ENCODE data around the gene CLSTN2.
A peak's percentile ranks its signal among the peaks of the same experiment; 100 is the strongest.

Gene CLSTN2

DNA sequence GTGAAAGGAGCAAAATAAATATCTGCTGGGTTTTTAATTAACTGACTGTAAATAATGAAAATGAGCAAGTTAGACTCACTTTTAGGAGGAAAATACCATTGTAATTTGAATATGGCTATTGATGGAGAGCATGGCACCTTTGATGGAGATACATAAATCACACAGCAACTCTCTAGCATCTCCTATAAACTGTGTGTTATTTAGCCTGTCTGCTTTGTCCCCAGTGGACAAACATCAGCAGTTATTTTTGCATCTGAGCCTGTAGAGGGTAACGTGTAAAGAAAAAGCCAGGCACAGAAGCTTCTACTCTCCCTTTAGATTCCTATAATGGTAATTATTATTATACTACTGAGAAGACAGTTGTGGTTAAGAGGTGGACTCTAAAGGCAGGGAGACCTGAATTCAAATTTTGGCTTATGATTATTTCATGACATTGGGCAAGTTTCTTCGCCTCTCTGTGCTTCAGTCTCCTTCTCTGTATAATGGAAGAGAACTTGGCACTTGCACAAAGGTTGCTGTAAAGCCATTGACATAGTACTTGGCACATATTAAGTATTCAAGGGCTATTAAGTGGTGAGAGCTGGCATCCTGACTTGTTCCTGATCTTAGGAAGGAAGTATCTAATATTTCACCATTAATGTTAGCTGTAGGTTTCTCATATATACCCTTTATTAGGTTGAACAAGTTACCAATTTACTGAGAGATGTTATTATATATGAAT, 453.4 kb downstream of the CLSTN2 start:
- Mint-ChIP-seq H3K27me3 (ENCODE audit: low read depth) (no peaks in the 10 kb centered on the region), H3K4me1 (peaks cover 51% of the 10 kb centered on the region), H3K36me3 (ENCODE audit: low read depth) (no peaks in the 10 kb centered on the region), H3K4me3 (no peak overlapping the region), H3K9me3 (peaks cover 3% of the 10 kb centered on the region), H3K27ac (peak overlapping the region; percentile 26 to 79 (median 64))
- TF ChIP-seq, protein P1, sequence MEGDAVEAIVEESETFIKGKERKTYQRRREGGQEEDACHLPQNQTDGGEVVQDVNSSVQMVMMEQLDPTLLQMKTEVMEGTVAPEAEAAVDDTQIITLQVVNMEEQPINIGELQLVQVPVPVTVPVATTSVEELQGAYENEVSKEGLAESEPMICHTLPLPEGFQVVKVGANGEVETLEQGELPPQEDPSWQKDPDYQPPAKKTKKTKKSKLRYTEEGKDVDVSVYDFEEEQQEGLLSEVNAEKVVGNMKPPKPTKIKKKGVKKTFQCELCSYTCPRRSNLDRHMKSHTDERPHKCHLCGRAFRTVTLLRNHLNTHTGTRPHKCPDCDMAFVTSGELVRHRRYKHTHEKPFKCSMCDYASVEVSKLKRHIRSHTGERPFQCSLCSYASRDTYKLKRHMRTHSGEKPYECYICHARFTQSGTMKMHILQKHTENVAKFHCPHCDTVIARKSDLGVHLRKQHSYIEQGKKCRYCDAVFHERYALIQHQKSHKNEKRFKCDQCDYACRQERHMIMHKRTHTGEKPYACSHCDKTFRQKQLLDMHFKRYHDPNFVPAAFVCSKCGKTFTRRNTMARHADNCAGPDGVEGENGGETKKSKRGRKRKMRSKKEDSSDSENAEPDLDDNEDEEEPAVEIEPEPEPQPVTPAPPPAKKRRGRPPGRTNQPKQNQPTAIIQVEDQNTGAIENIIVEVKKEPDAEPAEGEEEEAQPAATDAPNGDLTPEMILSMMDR (IDR thresholded peaks at IDR 0.05; ENCODE audit: unreplicated experiment in 3 of 3) = no peak

DNA sequence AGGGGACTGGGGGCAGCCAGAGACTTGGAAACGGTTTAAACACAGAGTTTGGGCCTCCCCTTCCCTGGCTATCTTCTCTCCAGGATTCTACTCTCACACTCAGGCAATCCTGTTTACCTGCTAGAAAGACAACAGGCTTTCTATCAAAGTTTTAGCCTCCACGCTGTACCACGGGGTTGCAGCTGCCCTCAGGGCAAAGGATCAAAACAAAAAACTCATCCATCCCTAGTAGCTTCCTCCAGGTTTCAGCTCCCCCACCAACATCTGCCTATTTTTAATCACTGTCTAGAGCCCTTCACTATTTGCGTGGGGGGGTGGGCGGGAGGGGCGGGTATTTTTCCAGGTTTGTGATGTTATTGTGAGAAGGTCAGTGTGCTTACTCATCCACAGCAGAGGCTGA, 456.1 kb downstream of the CLSTN2 start:
- TF ChIP-seq, protein P1 (IDR thresholded peaks at IDR 0.05; ENCODE audit: unreplicated experiment in 3 of 3) = no peak
- peaks cover 3% of the 10 kb centered on the region for H3K27me3 Mint-ChIP-seq (ENCODE audit: low read depth)
- no peak overlapping the region for H3K4me3 Mint-ChIP-seq

DNA sequence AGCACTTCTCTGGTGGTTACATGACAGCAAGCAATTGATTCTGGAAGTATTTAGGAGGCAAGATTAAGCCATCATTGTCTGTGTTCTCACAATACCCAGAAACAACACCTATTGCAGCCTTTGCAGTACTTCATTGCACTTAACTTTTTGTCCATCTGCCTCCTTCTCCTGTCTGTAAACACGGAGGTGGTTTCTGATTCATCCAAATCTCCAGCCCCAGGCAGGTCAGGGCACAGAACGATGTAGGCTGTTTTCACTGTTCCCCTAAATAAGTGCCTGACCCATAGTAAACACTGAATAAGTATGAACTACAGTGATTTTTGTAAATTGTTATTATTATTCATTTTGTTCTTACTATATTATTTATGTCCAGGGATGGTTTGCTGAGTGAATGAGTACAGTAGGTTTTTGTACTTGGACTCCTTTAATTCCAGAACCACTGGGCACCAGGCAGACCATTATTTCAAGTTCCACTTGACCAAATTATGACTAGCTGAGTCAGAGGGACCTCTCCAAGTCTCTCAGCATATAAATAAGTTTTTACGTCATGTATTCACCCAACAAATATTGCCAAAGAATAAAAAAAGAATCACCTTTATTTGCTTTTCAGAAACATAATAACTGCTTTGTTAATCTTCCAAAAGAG, 459.6 kb downstream of the CLSTN2 start:
- Mint-ChIP-seq H3K27ac (no peak overlapping the region), H3K27me3 (ENCODE audit: low read depth) (peaks cover 3% of the 10 kb centered on the region), H3K4me3 (no peak overlapping the region), H3K9me3 (peaks cover 3% of the 10 kb centered on the region), H3K4me1 (peaks cover 18% of the 10 kb centered on the region), H3K36me3 (ENCODE audit: low read depth) (no peaks in the 10 kb centered on the region)
- TF ChIP-seq, protein P1 (IDR thresholded peaks at IDR 0.05; ENCODE audit: unreplicated experiment in 3 of 3) = no peak

More for the DNA sequence above, 456.1 kb downstream of the CLSTN2 start:
- peaks cover 3% of the 10 kb centered on the region for H3K9me3 Mint-ChIP-seq
- peaks cover 38% of the 10 kb centered on the region for H3K4me1 Mint-ChIP-seq
- H3K36me3 Mint-ChIP-seq (ENCODE audit: low read depth) = no peaks in the 10 kb centered on the region
- H3K27ac Mint-ChIP-seq = peak overlapping the region; percentile 66 to 90 (median 88)

DNA sequence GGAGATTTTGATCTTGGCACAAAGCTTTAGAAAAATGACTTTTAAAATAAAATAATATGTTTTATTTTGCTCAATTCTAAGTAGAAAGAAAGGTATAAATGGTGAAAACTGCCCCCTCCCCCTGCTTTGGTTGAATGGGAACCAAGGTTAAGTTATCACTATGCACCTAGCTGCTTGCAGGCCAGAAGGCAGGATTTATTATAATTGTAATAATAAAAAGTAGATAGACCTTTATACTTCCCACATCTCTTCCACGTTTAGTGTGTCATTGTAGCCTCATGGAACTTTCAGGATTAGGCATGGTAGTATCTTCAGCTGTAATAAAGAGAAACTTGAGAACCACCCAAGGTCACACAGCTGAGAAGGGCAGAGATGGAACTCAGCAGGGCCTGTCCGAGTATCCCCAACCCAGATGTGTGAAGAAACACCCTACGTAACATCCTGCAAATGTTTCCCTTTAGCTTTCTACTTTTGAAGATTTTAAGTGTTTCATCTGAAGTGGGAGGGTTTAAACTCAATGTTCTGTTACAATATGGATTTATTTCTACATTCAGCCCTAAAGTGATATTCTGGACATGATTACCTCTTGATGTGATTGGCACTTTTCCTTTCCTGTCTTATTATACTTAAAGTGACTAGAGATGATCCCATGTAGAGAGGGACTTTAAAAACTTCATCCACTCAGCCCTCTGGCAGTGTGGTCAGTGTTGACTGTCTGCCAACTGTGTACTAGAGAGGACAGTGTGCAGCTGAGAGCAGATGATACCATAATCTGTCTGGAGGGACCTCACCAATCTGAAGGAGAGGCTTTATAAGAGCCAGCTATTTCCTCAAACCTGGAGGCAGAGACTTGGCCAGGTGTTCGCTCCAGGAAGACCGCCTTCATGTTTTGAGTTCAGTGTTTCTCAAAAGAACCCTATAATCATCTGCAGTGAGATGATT, 460.4 kb downstream of the CLSTN2 start:
- Mint-ChIP-seq H3K4me3 (no peak overlapping the region), H3K4me1 (peaks cover 18% of the 10 kb centered on the region), H3K27ac (peak overlapping the region in 2 of 3 experiments; percentile 16 to 30), H3K36me3 (ENCODE audit: low read depth) (no peaks in the 10 kb centered on the region), H3K9me3 (peaks cover 3% of the 10 kb centered on the region), H3K27me3 (ENCODE audit: low read depth) (peaks cover 3% of the 10 kb centered on the region)
- TF ChIP-seq, protein P1 (IDR thresholded peaks at IDR 0.05; ENCODE audit: unreplicated experiment in 3 of 3) = no peak

DNA sequence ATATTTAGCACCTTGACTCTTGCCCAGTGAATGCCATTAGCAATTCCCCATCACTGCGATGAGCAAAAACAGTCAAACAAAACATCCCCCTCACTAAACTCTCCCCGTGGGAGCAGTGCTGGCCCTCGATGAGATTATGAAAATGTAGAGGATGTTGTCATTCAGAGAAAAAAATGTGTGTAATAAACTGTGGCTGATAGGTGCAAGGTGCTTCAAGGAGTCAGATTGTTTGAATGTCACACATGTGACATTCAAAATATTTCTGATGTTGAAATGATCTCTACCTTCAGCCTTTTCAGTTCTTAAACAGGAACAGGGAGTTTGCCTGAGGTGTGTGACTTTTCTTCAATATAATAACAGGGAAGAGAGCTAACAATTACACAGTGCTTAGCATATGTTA, 461.1 kb downstream of the CLSTN2 start:
- Mint-ChIP-seq H3K9me3 (no peaks in the 10 kb centered on the region), H3K4me1 (peaks cover 11% of the 10 kb centered on the region)
- TF ChIP-seq, protein P1 (IDR thresholded peaks at IDR 0.05; ENCODE audit: unreplicated experiment in 3 of 3) = no peak

More for the DNA sequence above, 461.1 kb downstream of the CLSTN2 start:
- Mint-ChIP-seq H3K27me3 (ENCODE audit: low read depth) (peaks cover 3% of the 10 kb centered on the region), H3K36me3 (ENCODE audit: low read depth) (no peaks in the 10 kb centered on the region), H3K4me3 (no peak overlapping the region), H3K27ac (peak overlapping the region in 1 of 3 experiments; percentile 30)
